Measurements from ENCODE around the gene MYL7. TPM values are rescaled to one million over a fixed set of nuclear protein-coding genes. Genes with fewer than 3 reads are reported as not detected.
A peak's percentile ranks its signal among the peaks of the same experiment; 100 is the strongest.

MYL7 gene
- total and polyA plus RNA-seq, 2 of the 4 experiments (the other 2 are of a cell fraction): 0.24 TPM; not detected in 1

GRCh38 chr7:44100458-44101302, 40.5 kb downstream of the MYL7 start (continued):
- TF ChIP-seq USF2 (IDR thresholded peaks at IDR 0.05; ENCODE audit: low read depth, low read length): peak; percentile 68; the same call in 1 of the 2 replicates
- TF ChIP-seq CEBPB (IDR thresholded peaks at IDR 0.05; ENCODE audit: low read depth, low read length): 0 out of 2 replicates have a peak, but pooled peaks have one; percentile 9
- no peak for TF ChIP-seq RFX5 (IDR thresholded peaks at IDR 0.05; ENCODE audit: low read depth, low read length)
- no peak for TF ChIP-seq CHD1 (IDR thresholded peaks at IDR 0.05; ENCODE audit: low read depth, low read length)
- TF ChIP-seq MAZ (IDR thresholded peaks at IDR 0.05; ENCODE audit: borderline replicate concordance, low read depth, low read length): peak; percentile 75; the same call in 1 of the 2 replicates
